Activated naive CD4-positive, alpha-beta T cell treated with anti-CD3 and anti-CD28 coated beads for 36 hours (primary cell): Measurements from ENCODE around the gene POMT2. TPM values are rescaled to one million over a fixed set of nuclear protein-coding genes. Genes with fewer than 3 reads are reported as not detected.

Experiments
- CTCF ChIA-PET: fragments of 350-600 bp; sonication (Branson Sonifier 250); formaldehyde crosslinking; loops from one replicate; lab custom pipeline; 2021; ENCODE audit warnings: antibody characterized with exemption; lab: Charles Lee
- DNase-seq: peaks from one replicate; pipeline ENCODE4 v3.0.0-alpha.2; 2020
- H3K27ac Mint-ChIP-seq: one replicate; pipeline ENCODE4 v1.8.0; 2021; ENCODE audit warnings: mild to moderate bottlenecking, mixed read lengths
- H3K27me3 Mint-ChIP-seq: one replicate; pipeline ENCODE4 v1.8.0; 2021; ENCODE audit warnings: low read depth, mixed read lengths
- H3K36me3 Mint-ChIP-seq: one replicate; pipeline ENCODE4 v1.8.0; 2021; ENCODE audit warnings: low read depth, mixed read lengths
- H3K4me1 Mint-ChIP-seq: one replicate; pipeline ENCODE4 v1.8.0; 2021; ENCODE audit warnings: low read depth, mixed read lengths
- H3K4me3 Mint-ChIP-seq: one replicate; pipeline ENCODE4 v1.8.0; 2021; ENCODE audit warnings: mild to moderate bottlenecking, moderate library complexity, mixed read lengths
- H3K9me3 Mint-ChIP-seq: one replicate; pipeline ENCODE4 v1.8.0; 2021; ENCODE audit warnings: mixed read lengths
- intact Hi-C: fragments of 100-400 bp; cut with micrococcal nuclease; formaldehyde crosslinking; loops from one replicate; pipeline ENCODE4 v1.15.1; 2023
- total RNA-seq, 2 experiments: library from RNA; stranded (reverse); gene quantifications; one replicate each; pipeline ENCODE4 v1.2.3, GENCODE V29; 2021

Gene POMT2
- total RNA-seq, 2 experiments from 2014 or later = 11.3 to 14.5 TPM

GRCh38 chr14:77311217-77311616 is 9.5 kb downstream of the POMT2 start:
- Mint-ChIP-seq H3K27me3 (no peaks in the 10 kb centered on the region), H3K4me1 (no peaks in the 10 kb centered on the region), H3K36me3 (no peaks in the 10 kb centered on the region), H3K27ac (no peak overlapping the region), H3K4me3 (no peak overlapping the region), H3K9me3 (no peaks in the 10 kb centered on the region)
- intact Hi-C loops = no loop called here
- DNase-seq = no peak
- CTCF ChIA-PET = no interaction called here

- H3K4me3 Mint-ChIP-seq = no peak overlapping the region
- intact Hi-C loops = no loop called here
These were observed 10.7 kb downstream of the POMT2 start for GRCh38 chr14:77310026-77310425.

GRCh38 chr14:77309131-77309530 is 11.6 kb downstream of the POMT2 start:
- peaks cover 2% of the 10 kb centered on the region for H3K36me3 Mint-ChIP-seq
- CTCF ChIA-PET = no interaction called here
- no peaks in the 10 kb centered on the region for H3K27me3 Mint-ChIP-seq
- no peak overlapping the region for H3K27ac Mint-ChIP-seq
- no peak overlapping the region for H3K4me3 Mint-ChIP-seq
- H3K9me3 Mint-ChIP-seq = no peaks in the 10 kb centered on the region
- no peak for DNase-seq
- H3K4me1 Mint-ChIP-seq = no peaks in the 10 kb centered on the region
- intact Hi-C loops = no loop called here

More at GRCh38 chr14:77310026-77310425, 10.7 kb downstream of the POMT2 start:
- CTCF ChIA-PET = no interaction called here
- Mint-ChIP-seq H3K27me3 (no peaks in the 10 kb centered on the region), H3K4me1 (no peaks in the 10 kb centered on the region), H3K9me3 (no peaks in the 10 kb centered on the region), H3K27ac (no peak overlapping the region), H3K36me3 (peaks cover 2% of the 10 kb centered on the region)
- DNase-seq = no peak

- H3K9me3 Mint-ChIP-seq = no peaks in the 10 kb centered on the region
- intact Hi-C loops = no loop called here
- peaks cover 6% of the 10 kb centered on the region for H3K36me3 Mint-ChIP-seq
- CTCF ChIA-PET = interaction anchor here (0.8 to 11.4 kb wide), 4 partner anchors 9 to 156 kb away, joined by 3 to 124 read pairs (median 4); no protein-coding TSS in a partner anchor
- H3K4me1 Mint-ChIP-seq = peaks cover 13% of the 10 kb centered on the region
- no peak overlapping the region for H3K4me3 Mint-ChIP-seq
- no peak overlapping the region for H3K27ac Mint-ChIP-seq
- H3K27me3 Mint-ChIP-seq = no peaks in the 10 kb centered on the region
- DNase-seq = no peak
These were observed 13.7 kb downstream of the POMT2 start for GRCh38 chr14:77306851-77307496.

- intact Hi-C loops = no loop called here
These were observed 14.3 kb downstream of the POMT2 start for GRCh38 chr14:77306416-77306815.

GRCh38 chr14:77305696-77306095 is 15.0 kb downstream of the POMT2 start:
- no peak overlapping the region for H3K27ac Mint-ChIP-seq
- H3K9me3 Mint-ChIP-seq = no peaks in the 10 kb centered on the region
- CTCF ChIA-PET = interaction anchor here (0.5 to 11.4 kb wide), 3 partner anchors 10 to 153 kb away, joined by 4 to 124 read pairs (median 6); no protein-coding TSS in a partner anchor
- peaks cover 13% of the 10 kb centered on the region for H3K4me1 Mint-ChIP-seq
- H3K36me3 Mint-ChIP-seq = peaks cover 6% of the 10 kb centered on the region
- intact Hi-C loops = no loop called here
- H3K27me3 Mint-ChIP-seq = no peaks in the 10 kb centered on the region
- no peak for DNase-seq
- H3K4me3 Mint-ChIP-seq = no peak overlapping the region

More at GRCh38 chr14:77306416-77306815, 14.3 kb downstream of the POMT2 start:
- Mint-ChIP-seq H3K27ac (no peak overlapping the region), H3K36me3 (peaks cover 6% of the 10 kb centered on the region), H3K27me3 (no peaks in the 10 kb centered on the region), H3K4me3 (no peak overlapping the region), H3K9me3 (no peaks in the 10 kb centered on the region), H3K4me1 (peaks cover 13% of the 10 kb centered on the region)
- no peak for DNase-seq
- CTCF ChIA-PET = interaction anchor here (0.8 to 11.4 kb wide), 2 partner anchors 9 to 92 kb away, joined by 3 to 124 read pairs; no protein-coding TSS in a partner anchor

- H3K36me3 Mint-ChIP-seq = peaks cover 6% of the 10 kb centered on the region
- no peak overlapping the region for H3K4me3 Mint-ChIP-seq
- CTCF ChIA-PET = interaction anchor here (0.6 to 11.4 kb wide), 5 partner anchors 11 to 151 kb away, joined by 3 to 124 read pairs (median 4); no protein-coding TSS in a partner anchor
- DNase-seq = peak; percentile 55
- H3K4me1 Mint-ChIP-seq = peaks cover 13% of the 10 kb centered on the region
- no peaks in the 10 kb centered on the region for H3K27me3 Mint-ChIP-seq
- no peaks in the 10 kb centered on the region for H3K9me3 Mint-ChIP-seq
- intact Hi-C loops = loop anchor here (1.0 to 5.0 kb wide), 5 partner anchors 18 to 404 kb away; partner anchors contain the start of genes ALKBH1, GSTZ1, SAMD15 and SLIRP
- peak overlapping the region; percentile 63 for H3K27ac Mint-ChIP-seq
These were observed 17.1 kb downstream of the POMT2 start for GRCh38 chr14:77303417-77304156.

- Mint-ChIP-seq H3K27ac (peak overlapping the region; percentile 63), H3K4me1 (peaks cover 13% of the 10 kb centered on the region), H3K4me3 (no peak overlapping the region), H3K9me3 (no peaks in the 10 kb centered on the region), H3K36me3 (peaks cover 6% of the 10 kb centered on the region), H3K27me3 (no peaks in the 10 kb centered on the region)
- intact Hi-C loops = loop anchor here (1.0 to 5.0 kb wide), 5 partner anchors 18 to 404 kb away; partner anchors contain the start of genes ALKBH1, GSTZ1, SAMD15 and SLIRP
- DNase-seq = peak; percentile 71
- CTCF ChIA-PET = interaction anchor here (0.7 to 11.4 kb wide), 5 partner anchors 13 to 248 kb away, joined by 3 to 124 read pairs (median 3); no protein-coding TSS in a partner anchor
These were observed 17.8 kb downstream of the POMT2 start for GRCh38 chr14:77302926-77303325.

- no peak overlapping the region for H3K4me3 Mint-ChIP-seq
- peak; percentile 82 for DNase-seq
- no peak overlapping the region for H3K27ac Mint-ChIP-seq
- CTCF ChIA-PET = interaction anchor here (0.6 to 11.4 kb wide), 9 partner anchors 11 to 264 kb away, joined by 3 to 124 read pairs (median 4); no protein-coding TSS in a partner anchor
- H3K4me1 Mint-ChIP-seq = peaks cover 13% of the 10 kb centered on the region
- no peaks in the 10 kb centered on the region for H3K9me3 Mint-ChIP-seq
- intact Hi-C loops = loop anchor here (1.0 to 5.0 kb wide), 6 partner anchors 15 to 503 kb away; partner anchors contain the start of genes ALKBH1, SAMD15, SLIRP and TMED8
- H3K36me3 Mint-ChIP-seq = peaks cover 7% of the 10 kb centered on the region
- H3K27me3 Mint-ChIP-seq = no peaks in the 10 kb centered on the region
These were observed 19.6 kb downstream of the POMT2 start for GRCh38 chr14:77301103-77301502.

GRCh38 chr14:77299771-77300170 is 20.9 kb downstream of the POMT2 start:
- CTCF ChIA-PET = interaction anchor here (1.1 to 11.4 kb wide), 2 partner anchors 16 to 248 kb away, joined by 3 to 124 read pairs; no protein-coding TSS in a partner anchor
- H3K27me3 Mint-ChIP-seq = no peaks in the 10 kb centered on the region
- no peak overlapping the region for H3K27ac Mint-ChIP-seq
- H3K4me1 Mint-ChIP-seq = peaks cover 13% of the 10 kb centered on the region
- H3K4me3 Mint-ChIP-seq = no peak overlapping the region
- intact Hi-C loops = loop anchor here (5.0 kb wide), 3 partner anchors 78 to 408 kb away; partner anchors contain the start of genes ALKBH1, SAMD15, SLIRP and TMED8
- no peaks in the 10 kb centered on the region for H3K9me3 Mint-ChIP-seq
- H3K36me3 Mint-ChIP-seq = peaks cover 10% of the 10 kb centered on the region
- no peak for DNase-seq

- H3K9me3 Mint-ChIP-seq = no peaks in the 10 kb centered on the region
- CTCF ChIA-PET = interaction anchor here (11.4 kb wide), 1 partner anchor 19 kb away, joined by 124 read pairs; no protein-coding TSS in a partner anchor
- no peak overlapping the region for H3K27ac Mint-ChIP-seq
- intact Hi-C loops = no loop called here
- DNase-seq = no peak
- H3K4me3 Mint-ChIP-seq = no peak overlapping the region
- no peaks in the 10 kb centered on the region for H3K4me1 Mint-ChIP-seq
- H3K36me3 Mint-ChIP-seq = peaks cover 6% of the 10 kb centered on the region
- no peaks in the 10 kb centered on the region for H3K27me3 Mint-ChIP-seq
These were observed 23.8 kb downstream of the POMT2 start for GRCh38 chr14:77296906-77297305.

- CTCF ChIA-PET = no interaction called here
- H3K27me3 Mint-ChIP-seq = no peaks in the 10 kb centered on the region
- no peak overlapping the region for H3K27ac Mint-ChIP-seq
- H3K4me3 Mint-ChIP-seq = no peak overlapping the region
- H3K9me3 Mint-ChIP-seq = no peaks in the 10 kb centered on the region
- H3K36me3 Mint-ChIP-seq = peaks cover 6% of the 10 kb centered on the region
- DNase-seq = no peak
- intact Hi-C loops = no loop called here
- H3K4me1 Mint-ChIP-seq = no peaks in the 10 kb centered on the region
These were observed 24.5 kb downstream of the POMT2 start for GRCh38 chr14:77296155-77296554.
